ENCODE measurements around the gene SMS.
"Not testable (repeated sequence)": the region's sequence is repeated elsewhere in the genome, so short reads cannot be mapped to it uniquely, and the experiment has no call there.

The SMS gene

DNA sequence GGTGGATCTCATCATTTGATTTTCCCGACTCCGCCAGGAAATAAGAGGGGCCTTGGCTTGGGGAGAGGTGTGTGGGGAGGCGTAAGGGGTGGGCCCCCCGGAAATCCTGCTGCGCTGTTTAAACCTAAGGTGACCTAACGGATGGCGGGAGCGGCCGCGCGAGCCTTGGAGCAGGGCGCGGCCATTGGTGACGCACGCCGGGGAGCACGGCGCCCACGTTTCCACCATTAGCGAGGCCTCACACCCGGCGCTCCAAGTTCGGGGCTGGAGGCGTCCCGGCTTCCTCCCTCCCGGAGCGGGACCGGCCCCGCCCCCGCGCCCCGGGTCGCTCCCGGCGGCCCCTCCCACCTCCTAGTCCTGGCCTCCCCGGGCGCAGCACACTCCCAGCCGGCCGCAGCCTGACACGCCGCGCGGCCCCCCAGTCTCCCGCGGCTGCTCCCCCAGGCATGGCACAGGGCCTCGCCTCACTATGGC is at the start of gene SMS:
TSS of gene SMS (plus strand) at position 354 of the 474 bp plus-strand sequence. CDS start at position 470, 116 bp downstream.
- peak; percentile 79 for DNase-seq (ENCODE audit: low spot score)

DNA sequence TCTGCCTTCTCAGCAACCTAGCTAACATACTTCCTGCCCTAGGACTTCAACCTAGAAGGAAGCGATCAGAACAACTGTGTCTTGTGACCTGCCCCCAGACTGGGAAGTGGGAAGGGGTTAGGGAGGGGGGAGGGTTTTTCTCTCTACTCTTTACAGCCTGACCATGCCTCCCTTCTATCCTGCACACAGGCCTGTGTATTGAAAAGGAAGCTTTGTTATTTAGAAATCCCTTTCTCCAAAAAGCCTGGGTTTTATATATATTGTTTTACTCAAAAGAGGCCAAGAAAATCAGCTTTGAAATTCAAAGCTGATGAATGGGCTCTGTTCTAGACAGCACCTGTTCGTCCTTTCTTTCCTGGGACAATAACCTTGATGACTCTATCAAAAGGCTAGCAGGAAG is 35.2 kb upstream of the SMS start:
- DNase-seq (ENCODE audit: low spot score): no peak

DNA sequence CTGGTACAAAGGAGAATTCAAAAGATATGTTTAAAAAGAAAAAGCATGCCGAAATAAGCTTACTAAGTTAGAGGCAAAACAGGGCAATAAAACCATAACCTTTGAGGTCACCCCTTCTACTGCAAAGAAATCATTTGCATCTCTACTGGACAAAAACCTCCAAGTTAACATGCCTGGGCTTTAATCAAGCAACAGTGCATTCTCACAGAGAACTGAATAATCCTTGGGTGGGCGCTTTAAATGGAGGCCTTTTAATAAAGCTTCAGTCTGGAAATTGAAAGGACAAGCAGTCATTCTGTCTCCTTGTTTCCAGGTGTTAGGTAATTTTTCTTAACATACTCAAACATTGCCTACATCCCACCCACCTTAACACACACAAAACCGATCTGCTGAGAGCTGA is 34.6 kb upstream of the SMS start:
- no peak for DNase-seq (ENCODE audit: low spot score)

DNA sequence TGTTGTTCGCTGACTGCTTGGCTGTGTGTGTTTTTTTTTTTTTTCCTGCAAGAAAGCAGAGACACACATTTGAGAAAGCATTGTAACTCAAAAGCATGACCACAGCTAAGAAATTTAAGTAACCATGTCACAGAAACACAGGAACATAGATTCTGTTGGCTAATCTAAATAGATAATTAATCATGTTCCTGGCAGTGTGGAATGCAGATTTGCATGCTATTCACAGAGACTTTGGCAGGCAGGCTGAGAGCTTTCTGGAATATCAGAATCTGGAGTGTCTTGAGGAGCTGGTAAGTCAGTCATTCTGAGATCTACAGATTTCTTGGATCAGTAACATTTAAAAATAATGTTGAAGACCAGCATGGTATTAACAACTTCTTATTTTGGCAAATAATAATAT is 33.2 kb upstream of the SMS start:
- DNase-seq (ENCODE audit: low spot score): peak; percentile 20

DNA sequence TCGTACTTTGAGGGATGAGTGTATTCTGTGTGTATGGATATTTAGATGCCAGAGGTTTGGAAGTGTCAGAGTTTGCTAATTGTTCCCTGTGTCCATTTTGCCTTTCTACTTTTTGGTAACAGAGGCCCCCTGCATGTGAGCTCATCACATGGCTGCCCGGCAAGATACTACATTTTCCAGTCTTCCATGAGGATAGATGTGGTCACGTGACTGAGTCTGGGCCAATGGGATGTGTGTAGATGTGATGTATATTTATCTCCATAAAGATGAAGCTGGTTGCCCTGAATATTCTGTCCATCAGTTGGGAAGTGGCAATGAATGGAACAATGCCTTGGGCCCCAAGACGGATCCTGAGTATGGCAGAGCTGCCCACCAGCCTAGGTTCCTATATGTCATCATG is 29.0 kb upstream of the SMS start:
- DNase-seq (ENCODE audit: low spot score): no peak

DNA sequence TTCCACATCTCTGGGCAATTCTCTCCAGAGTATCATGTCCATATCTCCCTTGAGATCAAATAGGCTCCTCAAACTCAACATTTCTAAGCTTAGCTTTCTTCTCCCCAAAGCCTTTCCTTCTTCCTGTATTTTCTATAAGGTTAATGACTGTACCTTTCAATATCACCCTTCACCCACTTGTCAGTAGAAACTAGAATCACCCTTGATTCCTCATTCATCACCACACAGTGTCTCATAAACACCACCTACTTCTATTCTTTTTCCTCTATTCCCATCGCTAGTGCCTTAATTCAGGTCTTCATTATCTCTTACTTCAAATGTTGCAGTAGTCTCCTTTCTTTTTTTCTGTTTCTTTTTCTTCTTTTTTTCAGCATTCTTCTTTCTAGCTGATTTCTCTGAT is 28.3 kb upstream of the SMS start:
- no peak for DNase-seq (ENCODE audit: low spot score)

DNA sequence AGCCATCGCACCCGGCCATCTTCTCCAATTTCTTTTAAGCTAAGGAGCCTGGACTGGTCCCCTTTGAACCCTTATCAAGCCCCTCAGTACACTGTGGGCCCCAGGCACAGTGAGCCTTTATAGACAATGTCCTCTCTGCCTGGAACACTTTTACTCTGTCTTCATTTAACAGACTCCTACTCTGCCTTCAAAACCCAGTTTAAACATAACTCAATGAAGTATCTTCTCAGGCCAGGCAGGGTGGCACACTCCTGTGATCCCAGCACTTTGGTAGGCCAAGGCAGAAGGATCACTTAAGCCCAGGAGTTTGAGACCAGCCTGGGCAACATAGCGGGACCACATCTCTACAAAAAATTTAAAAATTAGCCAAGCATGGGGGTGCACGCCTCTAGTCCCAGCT is 27.5 kb upstream of the SMS start:
- no peak for DNase-seq (ENCODE audit: low spot score)

DNA sequence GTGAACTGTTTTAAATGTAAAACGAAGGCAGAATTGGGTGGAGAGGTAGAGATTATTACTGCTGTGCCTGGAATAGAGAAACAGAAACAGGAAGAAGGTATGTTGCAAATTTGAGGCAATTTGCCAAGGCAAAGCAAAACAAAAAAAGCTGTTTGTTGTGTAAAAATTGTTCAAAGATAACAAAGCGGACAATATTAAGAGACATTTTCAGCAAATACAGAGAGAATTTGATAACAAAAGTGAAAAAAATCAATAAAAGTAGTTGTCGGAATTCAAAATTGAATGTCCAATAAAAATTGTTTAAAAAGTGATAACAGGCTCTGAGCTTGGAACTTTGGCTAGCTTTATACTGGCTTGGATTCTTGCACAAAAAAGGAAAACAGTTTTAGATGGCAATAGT is 14.4 kb upstream of the SMS start:
- no peak for DNase-seq (ENCODE audit: low spot score)

DNA sequence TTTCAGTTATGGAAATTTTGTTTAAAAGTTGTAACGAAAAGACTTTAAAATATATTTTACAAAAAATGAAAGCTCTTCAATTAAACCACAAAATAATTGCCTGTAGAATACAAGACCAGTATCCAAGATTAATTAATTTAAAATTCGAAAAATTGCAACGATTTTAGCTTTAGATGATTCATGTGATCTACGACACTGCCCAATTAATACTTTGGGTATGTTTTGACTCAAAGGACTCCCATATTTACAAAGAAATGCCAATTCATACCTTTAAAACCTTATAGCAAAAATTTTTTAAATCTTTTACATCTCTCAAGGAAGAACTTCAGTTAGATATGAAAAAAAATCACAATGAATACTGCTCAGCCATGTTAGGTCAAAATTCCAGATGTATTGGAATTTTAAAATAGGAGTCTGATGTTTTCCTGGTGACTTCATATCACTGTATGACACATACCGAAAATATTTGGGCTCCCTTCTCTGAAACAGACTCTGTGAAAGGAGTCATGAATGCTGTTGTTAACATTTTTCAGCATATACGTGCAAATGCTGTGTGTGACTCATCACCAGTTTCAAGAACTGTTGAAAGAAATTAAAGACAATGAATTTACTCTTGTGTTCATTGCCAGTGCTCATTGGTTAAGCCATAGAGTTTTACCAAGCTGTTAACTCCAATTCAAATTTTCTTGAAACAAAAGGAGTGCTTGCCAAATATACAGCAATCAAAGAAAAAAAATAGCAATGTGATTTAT is 13.8 kb upstream of the SMS start:
- peak; percentile 76 for DNase-seq (ENCODE audit: low spot score)

DNA sequence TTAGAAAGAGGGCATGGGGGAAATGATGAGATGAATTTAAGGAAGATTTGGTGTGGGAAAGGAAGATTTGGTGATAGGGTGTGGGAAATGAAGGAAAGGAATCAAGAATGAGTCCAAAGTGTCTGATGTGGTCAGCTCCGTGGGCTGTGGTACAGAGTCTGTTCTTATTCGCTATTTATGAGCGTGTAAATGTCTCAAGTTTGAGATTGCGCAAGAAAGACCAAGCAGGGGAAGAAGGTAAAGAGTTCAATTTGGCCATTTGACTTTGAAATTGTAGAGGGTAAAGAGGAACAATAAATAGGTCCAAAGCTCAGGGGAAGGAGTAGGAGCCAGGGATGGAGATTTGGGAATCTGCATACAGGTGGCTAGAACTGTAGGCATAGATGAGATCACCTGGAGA is 11.3 kb upstream of the SMS start:
- DNase-seq (ENCODE audit: low spot score): no peak

DNA sequence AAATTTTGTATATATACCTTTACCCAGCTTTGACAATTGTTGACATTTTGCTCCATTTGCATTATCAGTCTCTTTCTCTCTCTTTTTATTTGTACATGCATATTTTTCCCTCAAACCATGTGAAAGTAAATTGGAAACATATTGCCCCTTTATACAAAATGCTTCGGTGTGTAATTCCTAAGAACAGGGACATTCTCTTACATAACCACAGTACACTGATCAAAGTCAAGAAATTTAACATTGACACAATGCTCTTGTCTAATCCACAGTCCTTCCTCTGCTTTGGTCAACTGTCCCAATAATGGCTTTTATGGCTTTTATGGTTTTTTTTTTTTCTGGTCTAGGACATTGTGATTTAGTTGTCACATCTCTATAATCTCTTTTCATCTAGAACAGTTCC is 9.5 kb upstream of the SMS start:
- no peak for DNase-seq (ENCODE audit: low spot score)

DNA sequence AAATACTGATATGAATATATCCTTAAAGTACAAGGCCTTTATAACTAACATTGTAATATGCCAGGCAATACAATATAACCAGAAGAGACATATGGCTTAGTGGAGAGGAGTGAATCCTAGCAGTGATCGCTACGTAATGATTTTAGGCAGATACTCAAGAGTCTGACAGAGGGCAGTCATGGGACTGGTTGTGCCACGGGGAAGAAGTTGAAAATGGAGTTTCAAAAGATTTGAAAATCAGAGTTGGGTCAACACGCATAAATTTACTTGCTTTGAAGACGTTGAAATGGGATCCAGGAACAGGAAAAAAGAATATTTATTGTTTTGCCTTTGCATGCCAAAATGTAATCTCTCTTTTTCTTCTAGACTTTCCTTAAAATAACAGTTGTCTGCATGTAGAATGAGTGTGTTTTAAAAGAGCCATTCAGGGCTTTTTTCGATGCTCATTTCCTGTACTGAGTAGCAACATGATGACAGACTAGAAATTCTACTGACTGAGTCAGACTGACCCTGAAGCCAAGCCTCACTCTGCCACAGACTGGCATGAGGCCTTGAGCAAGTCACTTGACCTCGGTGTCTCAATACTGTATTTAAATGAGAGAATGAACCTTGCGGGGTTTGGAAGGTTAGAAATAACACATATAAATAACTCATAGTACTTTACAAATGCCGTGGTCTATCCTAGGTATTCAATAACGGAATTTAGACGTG is 8.1 kb upstream of the SMS start:
- peak; percentile 81 for DNase-seq (ENCODE audit: low spot score)

DNA sequence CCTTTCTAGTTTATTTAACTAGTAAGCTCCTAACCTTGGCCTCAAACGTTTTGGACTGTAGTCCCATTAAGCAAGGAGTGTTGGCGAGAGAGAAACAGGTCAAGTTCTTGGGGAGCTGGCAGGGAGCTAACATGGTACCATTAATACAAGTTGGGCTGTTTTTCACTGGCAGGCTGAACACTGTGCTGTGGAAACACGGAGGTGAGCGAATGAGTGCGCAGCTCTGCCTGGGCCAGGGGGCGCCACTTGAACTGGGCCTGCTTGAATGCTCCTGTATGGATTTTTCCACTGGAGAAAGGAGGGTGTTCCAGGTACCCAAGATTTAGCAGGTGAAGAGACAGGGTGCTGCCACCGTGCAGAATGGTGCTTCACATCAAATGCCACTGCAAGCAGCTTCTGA is 7.4 kb upstream of the SMS start:
- no peak for DNase-seq (ENCODE audit: low spot score)

DNA sequence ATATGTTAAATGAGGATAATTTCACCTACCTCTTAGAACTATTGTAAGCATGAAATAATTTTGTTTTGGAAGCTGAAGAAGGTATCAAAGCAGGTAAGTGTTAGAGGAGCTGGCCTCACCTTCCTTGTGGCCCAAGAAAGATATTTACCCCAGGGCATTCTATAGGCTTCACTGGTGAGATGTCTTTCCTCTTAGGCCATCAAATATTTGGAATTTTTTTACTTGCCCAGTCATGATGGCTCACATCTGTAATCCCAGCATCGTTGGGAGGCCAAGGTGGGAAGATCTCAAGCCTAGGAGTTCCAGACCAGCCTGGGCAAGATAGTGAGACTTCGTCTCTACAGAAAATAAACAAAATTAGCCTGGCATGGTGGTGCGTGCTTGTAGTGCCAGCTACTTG is 6.1 kb upstream of the SMS start:
- no peak for DNase-seq (ENCODE audit: low spot score)

DNA sequence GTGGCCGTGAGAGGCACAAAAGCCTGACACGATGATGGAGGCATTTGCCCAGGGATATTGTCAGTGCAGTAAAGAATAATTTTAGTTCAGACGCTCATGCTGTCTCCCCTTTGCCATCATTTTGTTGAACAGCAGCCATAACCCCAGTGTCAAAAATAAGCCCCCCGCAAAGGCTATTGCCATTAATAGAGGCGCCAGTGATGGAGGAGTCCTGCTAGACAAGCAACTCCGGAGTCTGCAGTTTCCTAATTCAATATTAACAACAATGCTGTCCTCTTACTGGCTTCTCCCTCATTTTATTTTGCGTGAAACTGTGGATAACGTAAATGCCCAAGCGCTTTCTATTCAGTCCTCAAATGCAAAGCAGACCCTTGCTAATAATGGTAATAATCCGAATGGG is 603 bp upstream of the SMS start:
- DNase-seq (ENCODE audit: low spot score): no peak

DNA sequence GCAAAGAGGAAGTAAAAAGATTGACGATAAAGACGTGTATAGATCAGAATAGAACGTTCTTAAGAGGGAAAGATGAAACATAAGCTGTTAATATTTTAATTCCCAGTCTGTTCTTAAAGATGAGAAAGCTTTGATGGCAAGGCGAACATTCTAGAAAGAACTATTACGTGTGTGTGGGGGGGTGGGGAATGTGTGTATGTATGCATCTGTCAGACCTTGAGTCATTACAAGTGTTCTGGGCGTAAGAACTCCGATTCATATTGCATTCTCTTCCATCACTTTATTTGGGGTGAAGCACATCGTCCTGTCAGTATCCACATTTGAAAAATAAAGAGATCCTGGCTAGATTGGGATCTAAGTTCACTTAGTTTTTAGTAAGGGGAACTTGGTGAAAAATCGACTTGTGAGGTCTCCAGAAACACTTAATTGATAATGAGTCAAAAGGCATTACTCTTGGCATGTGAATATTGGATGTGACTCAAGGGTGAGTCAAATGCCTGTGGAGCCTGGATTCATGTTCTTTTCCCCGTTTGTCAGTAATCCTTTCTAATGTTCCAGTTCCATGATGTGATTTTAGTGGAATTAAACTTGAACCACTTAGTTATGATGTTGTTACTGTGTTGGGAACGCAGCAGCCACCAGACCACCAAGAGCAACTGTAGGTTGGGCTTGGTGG is 3.1 kb downstream of the SMS start:
- DNase-seq (ENCODE audit: low spot score): peak; percentile 82

DNA sequence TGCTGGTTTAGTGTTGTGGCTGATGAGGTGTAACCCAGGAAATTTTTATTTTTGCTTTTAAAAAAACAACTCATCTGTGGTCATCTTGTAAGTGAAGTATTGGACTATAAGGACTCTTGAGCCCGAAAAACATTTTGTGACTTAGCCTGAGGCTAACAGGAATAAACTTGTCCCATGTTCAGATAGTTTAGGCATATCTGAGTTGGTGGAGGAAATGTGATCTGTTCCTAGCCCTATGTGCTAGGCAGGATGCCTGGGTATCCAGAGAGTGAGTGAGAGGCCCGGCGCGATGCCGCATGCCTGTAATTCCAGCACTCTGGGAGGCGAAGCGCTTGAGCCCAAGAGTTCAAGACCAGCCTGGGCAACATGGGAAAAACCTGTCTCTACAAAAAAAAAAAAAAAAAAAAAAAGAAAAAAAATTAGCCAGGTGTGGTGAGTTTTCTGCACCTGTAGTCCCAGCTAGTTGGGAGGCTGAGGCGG is 3.7 kb downstream of the SMS start:
- DNase-seq (ENCODE audit: low spot score): peak; percentile 28

DNA sequence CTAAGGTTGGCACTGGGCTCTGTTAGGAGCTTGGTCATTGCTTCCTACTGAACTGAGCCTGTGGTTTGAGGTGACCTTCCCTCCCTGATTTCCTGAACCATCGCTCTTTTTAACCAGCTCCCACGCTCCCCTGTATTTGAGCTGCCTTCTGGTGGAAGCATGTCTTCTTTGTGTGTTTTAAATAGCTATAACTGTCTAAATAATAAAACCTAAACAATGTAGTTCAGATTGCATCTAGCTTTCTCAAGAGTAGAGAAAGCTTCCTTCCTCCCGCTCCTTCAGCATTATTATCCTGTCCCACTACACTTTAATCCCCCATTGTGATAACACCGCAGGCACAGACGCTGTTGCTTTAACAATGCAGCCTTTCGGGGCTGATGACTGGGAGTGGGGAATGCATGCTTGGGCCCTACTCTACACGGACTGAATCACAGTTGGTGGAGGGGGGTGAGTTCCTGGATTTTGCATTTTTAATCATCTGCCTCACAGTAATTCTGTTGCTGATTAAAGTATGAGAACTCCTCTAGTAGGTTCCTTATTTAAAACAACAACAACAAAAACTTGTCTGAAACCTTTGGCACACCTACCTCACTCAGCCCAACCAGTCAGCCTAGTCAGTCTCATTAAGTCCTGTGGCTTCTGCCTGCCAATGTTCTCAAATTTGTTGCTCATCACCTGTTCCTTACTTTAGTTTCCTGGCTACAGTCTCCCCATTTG is 6.6 kb downstream of the SMS start:
- peak; percentile 36 for DNase-seq (ENCODE audit: low spot score)

DNA sequence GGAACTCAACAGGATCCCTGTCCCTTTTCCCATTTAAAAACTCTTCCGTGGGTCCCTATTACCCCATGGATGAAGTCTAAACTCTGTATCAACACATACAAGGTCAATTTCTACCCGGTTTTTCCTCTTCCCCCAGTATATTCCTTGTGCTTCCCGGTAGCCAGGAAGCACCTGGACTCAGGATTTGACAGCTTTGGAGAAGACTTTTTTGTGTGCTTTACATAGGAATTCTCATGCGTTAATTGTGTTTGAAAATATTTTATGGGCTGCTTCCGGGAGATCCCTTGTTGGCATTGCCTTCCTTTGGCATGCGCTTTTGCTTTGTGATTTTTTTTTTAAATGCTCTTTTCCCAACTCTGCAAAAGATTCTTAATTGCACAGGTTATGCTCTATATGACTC is 7.2 kb downstream of the SMS start:
- no peak for DNase-seq (ENCODE audit: low spot score)

DNA sequence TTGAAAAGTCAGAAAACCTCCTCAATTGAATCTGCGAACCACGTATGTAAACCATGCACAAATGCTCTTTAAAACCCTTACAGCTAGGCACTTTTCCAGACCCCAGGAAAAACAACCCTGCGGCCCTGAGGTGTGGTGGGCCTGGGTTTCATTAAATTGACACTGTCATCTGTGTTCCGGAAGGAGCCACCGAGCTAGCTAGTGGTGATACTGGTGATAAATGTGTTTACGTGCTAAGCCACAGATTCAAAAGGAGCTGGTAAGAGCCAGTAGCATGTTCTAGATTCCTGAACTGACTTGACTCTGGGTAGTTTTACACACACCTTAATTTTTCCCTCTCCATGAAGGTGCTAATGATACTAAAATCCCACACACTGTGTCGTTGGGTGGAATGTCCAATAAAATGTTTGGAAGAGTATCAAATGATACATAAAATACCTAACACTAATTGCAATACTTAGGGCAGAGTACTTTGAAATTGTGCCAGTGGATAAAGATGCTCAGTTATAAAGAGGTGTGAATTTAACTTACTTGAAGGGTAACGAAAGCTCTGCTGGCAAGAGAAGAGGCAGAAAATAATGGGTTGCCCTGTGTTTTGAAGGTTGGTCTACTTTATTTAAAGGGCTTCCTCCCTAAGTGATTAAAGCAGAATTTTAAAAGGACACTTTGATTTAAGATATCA is 8.5 kb downstream of the SMS start:
- DNase-seq (ENCODE audit: low spot score): no peak

DNA sequence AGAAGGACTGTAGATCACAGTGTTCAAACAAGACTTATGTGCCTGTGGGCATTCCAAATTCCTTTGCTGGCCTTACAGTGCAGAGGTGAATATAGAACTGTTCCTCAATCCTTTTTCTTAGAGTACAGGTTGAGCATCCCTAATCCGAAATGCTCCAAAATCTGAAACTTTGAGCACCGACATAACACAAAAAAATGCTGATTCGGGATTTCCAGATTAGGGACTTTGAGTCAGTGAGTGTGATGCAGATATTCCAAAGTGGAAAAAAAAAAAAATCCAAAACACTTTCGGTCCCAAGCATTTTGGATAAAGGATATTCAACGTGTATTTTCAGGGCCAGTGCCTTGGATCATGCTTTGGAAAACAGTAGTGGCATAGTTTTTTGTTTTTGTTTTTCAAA is 9.2 kb downstream of the SMS start:
- DNase-seq (ENCODE audit: low spot score): no peak

DNA sequence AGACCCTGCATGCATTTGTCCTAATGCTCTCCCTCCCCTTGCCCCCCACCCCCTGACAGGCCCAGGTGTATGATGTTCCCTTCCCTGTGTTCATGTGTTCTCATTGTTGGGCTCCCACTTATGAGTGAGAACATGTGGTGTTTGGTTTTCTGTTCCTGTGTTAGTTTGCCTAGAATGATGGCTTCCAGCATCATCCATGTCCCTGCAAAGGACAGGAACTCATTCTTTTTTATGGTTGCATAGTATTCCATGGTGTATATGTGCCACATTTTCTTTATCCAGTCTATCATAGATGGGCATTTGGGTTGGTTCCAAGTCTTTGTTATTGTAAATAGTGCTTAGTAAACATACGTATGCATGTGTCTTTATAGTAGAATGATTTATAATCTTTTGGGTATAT is 10.0 kb downstream of the SMS start:
- not testable (repeated sequence) for DNase-seq (ENCODE audit: low spot score)
